Endothelial cell (in vitro differentiated cells): ENCODE results near the gene VPREB1. TPM values are rescaled to one million over a fixed set of nuclear protein-coding genes. Genes with fewer than 3 reads are reported as not detected.
"Not testable (repeated sequence)": the region's sequence is repeated elsewhere in the genome, so short reads cannot be mapped to it uniquely, and the experiment has no call there.

Source experiments
- DNase-seq: peaks from one replicate; pipeline ENCODE4 v3.0.0; 2021; ENCODE audit warnings: low spot score
- H3K27ac Mint-ChIP-seq: one replicate; pipeline ENCODE4 v1.8.0; 2021; ENCODE audit warnings: mixed read lengths, inconsistent platforms; ENCODE audit not compliant: unreplicated experiment
- H3K27me3 Mint-ChIP-seq: one replicate; pipeline ENCODE4 v1.8.0; 2021; ENCODE audit warnings: mild to moderate bottlenecking, moderate library complexity, mixed read lengths, inconsistent platforms; ENCODE audit not compliant: unreplicated experiment
- H3K36me3 Mint-ChIP-seq: one replicate; pipeline ENCODE4 v1.8.0; 2021; ENCODE audit warnings: mild to moderate bottlenecking, low read depth, mixed read lengths, inconsistent platforms; ENCODE audit not compliant: unreplicated experiment
- H3K4me1 Mint-ChIP-seq: one replicate; pipeline ENCODE4 v1.8.0; 2021; ENCODE audit warnings: mild to moderate bottlenecking, mixed read lengths, inconsistent platforms; ENCODE audit not compliant: unreplicated experiment
- H3K4me3 Mint-ChIP-seq: one replicate; pipeline ENCODE4 v1.8.0; 2021; ENCODE audit warnings: mild to moderate bottlenecking, mixed read lengths, inconsistent platforms; ENCODE audit not compliant: unreplicated experiment
- H3K9me3 Mint-ChIP-seq: one replicate; pipeline ENCODE4 v1.8.0; 2021; ENCODE audit warnings: mixed read lengths, inconsistent platforms; ENCODE audit not compliant: unreplicated experiment
- CTCF ChIP-seq: fragments of 200-600 bp; sonication (generic); IDR thresholded peaks from one replicate; pipeline ENCODE4 v1.5.0; 2021; ENCODE audit warnings: antibody characterized with exemption; ENCODE audit not compliant: unreplicated experiment
- total RNA-seq: library from RNA; stranded (reverse); fragmentation: NEBNext Ultra II Directional; extraction: Animal tissue kit (Norgen Biotek cat#: 25700); gene quantifications from one replicate; pipeline ENCODE4 v1.2.1, GENCODE V29; 2021; ENCODE audit not compliant: unreplicated experiment

Gene VPREB1
- total RNA-seq, 1 donor from 2014 or later = not detected

- Mint-ChIP-seq H3K4me1 (no peaks in the 10 kb centered on the region), H3K4me3 (no peak overlapping the region), H3K27me3 (peaks cover 13% of the 10 kb centered on the region), H3K9me3 (no peaks in the 10 kb centered on the region), H3K36me3 (peaks cover 4% of the 10 kb centered on the region), H3K27ac (no peak overlapping the region)
- no peak for DNase-seq
- TF ChIP-seq CTCF = no peak
Observed at GRCh38 chr22:22245935-22246525, 1.4 kb downstream of the VPREB1 start.

GRCh38 chr22:22246706-22247105, 2.1 kb downstream of the VPREB1 start:
- Mint-ChIP-seq H3K27me3 (peaks cover 8% of the 10 kb centered on the region), H3K27ac (no peak overlapping the region), H3K4me3 (no peak overlapping the region), H3K9me3 (no peaks in the 10 kb centered on the region), H3K4me1 (no peaks in the 10 kb centered on the region), H3K36me3 (peaks cover under 1% of the 10 kb centered on the region)
- no peak for TF ChIP-seq CTCF
- no peak for DNase-seq

- Mint-ChIP-seq H3K27me3 (peaks cover 4% of the 10 kb centered on the region), H3K36me3 (no peaks in the 10 kb centered on the region), H3K4me1 (no peaks in the 10 kb centered on the region), H3K4me3 (no peak overlapping the region), H3K9me3 (no peaks in the 10 kb centered on the region), H3K27ac (no peak overlapping the region)
- DNase-seq = no peak
- TF ChIP-seq CTCF = no peak
Observed at GRCh38 chr22:22248878-22249277, 4.3 kb downstream of the VPREB1 start.

- not testable (repeated sequence) for H3K36me3 Mint-ChIP-seq, H3K4me1 Mint-ChIP-seq, H3K9me3 Mint-ChIP-seq, H3K27me3 Mint-ChIP-seq, H3K4me3 Mint-ChIP-seq, H3K27ac Mint-ChIP-seq, DNase-seq
Observed at GRCh38 chr22:22250651-22251050, 6.1 kb downstream of the VPREB1 start.

GRCh38 chr22:22256133-22256532, 11.5 kb downstream of the VPREB1 start:
- not testable (repeated sequence) for H3K4me3 Mint-ChIP-seq, H3K36me3 Mint-ChIP-seq, H3K27ac Mint-ChIP-seq, DNase-seq, H3K9me3 Mint-ChIP-seq, H3K4me1 Mint-ChIP-seq
- peaks cover 13% of the 10 kb centered on the region for H3K27me3 Mint-ChIP-seq

GRCh38 chr22:22258597-22259415, 14.2 kb downstream of the VPREB1 start:
- not testable (repeated sequence) for H3K9me3 Mint-ChIP-seq, H3K27ac Mint-ChIP-seq, H3K4me3 Mint-ChIP-seq, DNase-seq, H3K4me1 Mint-ChIP-seq, H3K36me3 Mint-ChIP-seq
- H3K27me3 Mint-ChIP-seq = peaks cover 13% of the 10 kb centered on the region

GRCh38 chr22:22260169-22260568, 15.6 kb downstream of the VPREB1 start:
- not testable (repeated sequence) for H3K9me3 Mint-ChIP-seq, H3K36me3 Mint-ChIP-seq, H3K27ac Mint-ChIP-seq, H3K4me3 Mint-ChIP-seq, H3K4me1 Mint-ChIP-seq, DNase-seq
- H3K27me3 Mint-ChIP-seq = peaks cover 13% of the 10 kb centered on the region

- not testable (repeated sequence) for DNase-seq, H3K4me1 Mint-ChIP-seq, H3K27ac Mint-ChIP-seq, H3K9me3 Mint-ChIP-seq, H3K36me3 Mint-ChIP-seq, H3K4me3 Mint-ChIP-seq
- peaks cover 11% of the 10 kb centered on the region for H3K27me3 Mint-ChIP-seq
Observed at GRCh38 chr22:22260586-22260985, 16.0 kb downstream of the VPREB1 start.

GRCh38 chr22:22262332-22263074, 17.9 kb downstream of the VPREB1 start:
- not testable (repeated sequence) for H3K4me3 Mint-ChIP-seq, DNase-seq, H3K4me1 Mint-ChIP-seq, H3K27me3 Mint-ChIP-seq, H3K36me3 Mint-ChIP-seq, H3K27ac Mint-ChIP-seq, H3K9me3 Mint-ChIP-seq
